Erythroblast (primary cell): ENCODE data around the gene GRN.
"Not testable (repeated sequence)": the region's sequence is repeated elsewhere in the genome, so short reads cannot be mapped to it uniquely, and the experiment has no call there.

Source experiments
- DNase-seq, 2 experiments: peaks; one replicate each; lab custom pipeline; 2025; lab: John Stamatoyannopoulos, UW
- GATA1 ChIP-seq: IDR thresholded peaks from 2 replicates; pipeline ENCODE4 v1.6.1; 2011; ENCODE audit warnings: low read depth, mild to moderate bottlenecking, control low read depth, low read length, moderate library complexity
- POLR2A ChIP-seq: IDR thresholded peaks from 2 replicates; pipeline ENCODE4 v1.6.1; 2011; ENCODE audit warnings: mild to moderate bottlenecking, low read length

GRN gene

GRCh38 chr17:44385287-44386181 lies 40.4 kb downstream of the GRN start:
- TF ChIP-seq GATA1 (no peak), POLR2A (peak; percentile 75)

DNA sequence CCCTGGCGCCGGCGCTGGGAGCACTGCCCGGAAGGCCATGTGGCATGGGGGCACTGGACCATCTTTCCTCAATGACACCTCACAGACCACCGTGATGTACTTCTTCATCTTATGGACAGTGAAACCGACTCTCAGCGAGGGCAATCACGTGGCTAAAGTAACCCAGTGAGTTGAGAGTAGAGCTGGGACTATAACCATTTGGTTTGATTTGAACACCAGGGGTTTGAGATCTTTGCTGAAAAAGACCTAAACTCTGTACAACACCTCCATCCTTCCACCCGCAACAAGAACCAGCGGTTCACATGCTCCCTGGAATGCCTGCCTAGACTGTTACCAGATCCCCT lies 41.1 kb downstream of the GRN start:
- no peak for DNase-seq
- TF ChIP-seq POLR2A (no peak), GATA1 (no peak)

More at GRCh38 chr17:44385287-44386181, 40.4 kb downstream of the GRN start:
- DNase-seq, result peak; percentile 90 to 93

DNA sequence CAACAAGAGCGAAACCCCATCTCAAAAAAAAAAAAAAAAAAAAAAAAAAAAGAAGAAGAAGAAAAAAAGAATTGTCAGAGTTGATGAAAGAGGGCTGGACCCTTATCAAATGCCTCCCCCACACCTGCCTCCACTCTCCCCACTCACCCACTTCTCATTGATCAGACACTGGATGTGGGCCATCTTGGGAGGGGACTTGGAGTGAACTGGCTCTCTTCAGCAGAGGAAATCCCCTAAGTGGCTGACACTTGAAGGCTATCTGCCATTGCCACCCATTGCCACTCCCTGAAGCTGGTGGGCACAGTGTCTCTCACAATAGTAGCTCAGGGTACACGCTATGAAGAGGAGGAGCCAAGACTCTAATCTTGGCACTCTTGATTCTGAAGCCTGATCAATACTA lies 42.7 kb downstream of the GRN start:
- no peak for TF ChIP-seq POLR2A
- TF ChIP-seq GATA1, result no peak
- no peak for DNase-seq

- no peak for DNase-seq
- TF ChIP-seq GATA1, result no peak
- peak; percentile 80 for TF ChIP-seq POLR2A
Measured at GRCh38 chr17:44389281-44389680, 44.2 kb downstream of the GRN start, which contains the start of gene ITGA2B. TSS of gene ITGA2B (minus strand) at chr17:44389649. CDS start at chr17:44389473, 176 bp downstream.

DNA sequence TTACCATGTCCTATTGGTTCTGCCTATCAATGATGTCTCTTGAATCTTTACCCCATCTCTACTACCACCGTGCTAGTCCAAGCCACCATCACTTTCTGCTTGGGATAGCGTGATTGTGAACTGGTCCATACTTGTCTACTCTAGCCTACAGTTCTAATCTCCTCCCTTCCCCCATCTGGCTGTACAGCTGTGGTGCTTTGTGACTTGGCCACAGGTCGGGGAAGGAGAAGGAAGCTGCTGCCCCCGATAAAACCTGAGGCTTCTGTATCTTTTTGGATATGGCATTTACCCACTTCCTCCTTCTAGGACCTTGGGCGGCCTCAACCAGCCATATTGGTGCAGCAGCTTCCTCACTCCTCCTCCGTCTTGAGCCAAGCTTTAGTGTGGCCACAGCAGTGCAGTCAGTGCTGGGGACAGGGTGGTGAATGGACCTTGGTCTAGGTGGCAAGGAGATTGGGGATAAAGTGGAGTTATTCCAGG lies 44.7 kb downstream of the GRN start:
- DNase-seq, result peak; percentile 70 to 86
- TF ChIP-seq GATA1 (no peak), POLR2A (peak; percentile 70)

- DNase-seq, result no peak
- TF ChIP-seq GATA1 (no peak), POLR2A (no peak)
Measured at GRCh38 chr17:44390250-44390870, 45.3 kb downstream of the GRN start.

DNA sequence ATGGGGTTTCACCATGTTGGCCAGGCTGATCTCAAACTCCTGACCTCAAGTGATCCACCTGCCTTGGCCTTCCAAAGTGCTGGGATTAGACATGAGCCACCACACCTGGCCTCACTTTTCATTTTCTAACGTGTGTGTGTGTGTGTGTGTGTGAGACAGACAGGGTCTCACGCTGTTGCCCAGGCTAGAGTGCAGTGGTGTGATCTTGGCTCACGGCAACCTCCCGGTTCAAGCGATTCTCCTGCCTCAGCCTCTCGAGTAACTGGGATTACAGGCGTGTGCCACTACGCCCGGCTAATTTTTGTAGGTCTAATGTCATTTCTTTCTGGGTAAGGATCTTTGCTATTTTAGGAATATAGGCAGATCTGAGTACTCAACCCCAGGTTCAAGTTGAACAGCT lies 49.0 kb downstream of the GRN start:
- not testable (repeated sequence) for DNase-seq

- TF ChIP-seq GATA1, result no peak
- no peak for TF ChIP-seq POLR2A
- no peak for DNase-seq
Measured at GRCh38 chr17:44394833-44395232, 49.7 kb downstream of the GRN start.

- TF ChIP-seq POLR2A, result no peak
- TF ChIP-seq GATA1, result no peak
- no peak for DNase-seq
Measured at GRCh38 chr17:44396946-44397345, 51.8 kb downstream of the GRN start.

DNA sequence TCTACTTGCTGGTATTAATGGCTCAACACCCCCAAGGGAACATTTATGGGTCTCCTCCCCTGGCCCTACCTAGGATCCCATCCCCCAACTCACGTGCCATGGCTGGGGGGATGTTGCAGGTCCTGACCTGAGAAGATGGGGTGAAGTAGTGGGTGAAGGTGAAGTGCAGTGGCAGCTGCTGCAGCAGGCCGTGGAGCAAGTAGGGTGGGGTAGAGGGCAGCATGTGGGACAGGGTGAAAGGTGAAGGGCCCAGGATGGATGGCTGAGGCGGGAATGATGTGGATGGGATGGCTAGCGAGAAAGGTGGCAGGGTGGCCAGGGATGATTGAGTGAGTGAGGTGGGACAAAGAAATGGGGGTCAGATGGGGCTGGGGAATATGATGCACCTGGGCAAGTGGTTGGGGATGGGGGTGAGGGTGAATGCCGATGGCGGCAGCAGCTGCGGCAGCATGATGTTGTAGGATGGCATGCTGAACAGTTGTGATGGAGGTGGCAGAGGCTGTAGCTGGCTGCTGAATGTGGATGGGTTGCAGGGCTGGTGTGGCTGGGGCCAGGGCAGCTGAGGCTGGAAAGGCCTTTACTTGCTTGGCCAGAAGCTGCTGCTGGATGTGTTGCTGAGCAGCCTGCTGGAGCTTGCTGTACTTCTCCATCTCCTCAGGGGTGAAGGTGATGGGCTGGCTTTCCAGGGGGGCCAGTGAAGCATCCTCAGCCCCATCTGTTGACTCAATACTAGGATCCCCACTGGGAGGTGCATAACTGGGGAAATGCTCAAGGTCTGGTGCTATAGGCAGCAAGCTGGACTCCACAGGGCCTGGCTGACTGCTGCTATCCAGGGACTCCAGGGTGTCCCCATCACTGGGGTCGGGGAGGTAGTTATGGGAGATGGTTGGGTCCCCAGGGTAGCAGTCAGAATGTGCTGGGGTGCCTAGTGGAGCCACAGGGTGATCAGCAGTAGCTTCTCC lies 52.7 kb downstream of the GRN start:
- TF ChIP-seq POLR2A, result no peak
- TF ChIP-seq GATA1, result no peak

GRCh38 chr17:44398692-44399691 lies 53.9 kb downstream of the GRN start:
- no peak for DNase-seq
- TF ChIP-seq POLR2A, result no peak
- TF ChIP-seq GATA1, result no peak

More for the DNA sequence above, 52.7 kb downstream of the GRN start:
- DNase-seq, result no peak

- DNase-seq, result peak; percentile 26 to 51
- no peak for TF ChIP-seq POLR2A
Measured at GRCh38 chr17:44400226-44400847, 55.2 kb downstream of the GRN start.
